NK-92 (cell line): ENCODE measurements around the gene RHOF.
"Not testable (repeated sequence)": the region's sequence is repeated elsewhere in the genome, so short reads cannot be mapped to it uniquely, and the experiment has no call there.

Experiments
- DNase-seq: peaks from one replicate; lab custom pipeline; 2025; ENCODE audit not compliant: unreplicated experiment; lab: John Stamatoyannopoulos, UW

RHOF gene

DNA sequence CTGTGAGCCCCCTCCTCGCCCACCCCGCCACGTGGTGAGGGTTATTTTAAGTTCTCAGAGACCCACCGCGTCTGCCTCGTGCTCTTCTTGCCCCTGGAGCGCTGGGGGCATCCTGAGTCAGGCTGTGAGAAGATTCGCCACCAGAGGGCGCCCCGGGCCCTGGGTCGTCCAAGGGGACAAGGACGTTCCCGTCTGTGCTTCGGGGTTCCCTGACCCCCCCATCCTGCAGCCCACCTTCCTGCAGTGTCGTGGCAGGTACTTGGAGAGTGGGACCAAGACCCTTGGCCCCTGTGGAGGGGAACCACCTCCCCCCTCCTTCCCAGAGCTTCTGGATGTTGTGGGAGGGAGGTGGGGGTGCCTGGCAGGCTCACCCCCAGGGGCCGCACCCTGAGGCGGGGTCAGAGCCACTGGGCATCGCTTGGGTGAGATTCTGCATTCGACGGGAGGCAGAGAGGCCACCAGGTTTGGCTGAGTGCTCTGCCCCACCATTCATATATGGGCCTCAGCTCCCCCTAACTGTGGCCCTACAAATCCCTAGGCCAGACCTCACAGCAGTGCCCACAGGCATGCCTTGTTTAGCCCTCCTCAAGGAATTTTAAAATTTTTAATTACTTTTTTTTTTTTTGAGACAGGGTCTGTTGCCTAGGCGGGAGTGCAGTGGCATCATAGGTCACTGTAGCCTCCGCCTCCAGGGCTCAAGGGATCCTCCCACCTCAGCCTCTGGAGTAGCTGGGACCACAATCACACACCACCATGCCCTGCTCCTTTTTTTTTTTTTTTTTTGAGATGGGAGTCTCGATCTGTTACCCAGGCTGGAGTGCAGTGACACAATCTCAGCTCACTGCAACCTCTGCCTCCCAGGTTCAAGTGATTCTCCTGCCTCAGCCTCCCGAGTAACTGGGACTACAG is 17.0 kb downstream of the RHOF start:
- no peak for DNase-seq

DNA sequence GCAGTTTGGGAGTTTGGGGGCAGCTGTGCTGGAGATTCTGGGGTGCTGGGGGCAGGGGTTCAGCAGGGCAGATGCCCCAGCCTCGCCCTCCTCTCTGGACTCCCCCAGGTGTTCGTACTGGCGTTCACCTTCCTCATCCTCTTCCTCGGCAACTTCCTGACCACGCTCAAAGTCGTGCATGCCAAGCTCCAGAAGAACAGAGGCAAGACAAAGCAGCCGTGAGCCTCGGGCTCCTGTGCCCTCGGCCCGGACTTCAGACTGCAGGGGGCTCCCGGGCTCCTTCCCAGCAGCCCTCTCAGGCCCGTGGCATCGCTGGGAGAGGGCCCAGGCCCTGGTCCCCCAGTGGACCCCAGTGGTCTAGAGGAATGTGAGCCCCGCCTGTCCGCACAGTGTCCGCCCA is 18.0 kb downstream of the RHOF start:
- DNase-seq = no peak

DNA sequence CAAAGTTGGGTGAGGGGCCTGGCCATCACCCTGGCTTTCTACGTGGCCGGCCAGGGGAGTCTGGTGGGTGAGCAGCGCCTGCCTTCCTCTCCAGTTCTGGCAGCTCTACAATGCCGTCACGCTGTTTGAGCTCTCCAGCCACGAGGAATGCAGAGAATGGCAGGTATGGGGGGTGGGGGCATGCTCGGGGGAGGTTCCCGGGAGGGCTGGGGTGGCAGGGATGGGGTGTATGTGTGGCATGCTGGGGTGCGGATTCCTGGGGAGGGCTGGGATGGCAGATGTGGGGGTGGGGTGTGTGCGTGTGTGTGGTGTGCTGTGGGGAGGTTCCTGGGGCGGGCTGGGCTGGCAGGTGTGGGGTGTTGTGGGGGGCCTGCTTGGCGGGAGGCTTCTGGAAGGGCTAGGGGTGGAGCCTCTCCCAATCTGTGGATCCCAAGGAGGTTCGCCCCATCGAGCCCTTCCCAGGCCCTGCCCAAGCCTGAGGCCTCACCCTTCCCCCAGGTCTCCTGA is 18.5 kb downstream of the RHOF start:
- no peak for DNase-seq

DNA sequence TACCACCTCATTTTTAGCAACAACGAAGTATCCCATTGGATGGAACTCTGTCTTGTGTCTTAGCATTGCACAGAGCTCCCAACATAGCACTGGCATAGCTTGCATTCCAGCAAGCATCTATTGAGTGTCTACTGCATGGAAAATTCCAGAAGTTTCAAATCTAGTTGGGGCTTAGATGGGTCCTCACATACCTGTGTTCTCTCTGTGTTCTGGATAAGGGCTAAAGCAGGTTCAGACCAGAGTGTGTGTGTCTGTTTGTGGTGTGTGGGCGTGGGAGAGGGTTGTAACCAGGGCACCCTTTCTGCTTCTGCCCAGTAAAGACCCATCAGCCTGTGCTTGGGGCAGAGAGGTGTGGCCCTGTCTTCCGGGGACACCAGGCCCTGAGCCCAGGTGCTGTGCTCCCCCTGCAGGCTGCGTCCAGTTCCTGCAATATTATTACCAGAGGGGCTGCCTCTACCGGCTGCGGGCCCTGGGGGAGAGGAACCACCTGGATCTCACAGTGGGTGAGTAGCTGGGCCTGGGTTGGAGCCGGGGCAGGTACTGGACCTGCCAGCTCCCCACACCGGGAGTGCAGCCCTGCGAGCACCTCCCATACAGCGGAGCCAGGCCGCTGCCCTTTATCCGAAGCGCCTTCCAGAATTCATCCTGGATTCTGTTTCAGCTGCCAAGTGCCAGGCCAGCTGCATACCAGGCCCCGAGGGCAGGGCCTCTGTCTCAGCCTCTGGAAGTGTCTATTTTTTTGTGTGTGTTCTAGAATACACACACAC is 20.3 kb downstream of the RHOF start:
- DNase-seq = no peak

- DNase-seq = no peak
Measured at GRCh38 chr12:121770813-121771625, 22.5 kb downstream of the RHOF start.

DNA sequence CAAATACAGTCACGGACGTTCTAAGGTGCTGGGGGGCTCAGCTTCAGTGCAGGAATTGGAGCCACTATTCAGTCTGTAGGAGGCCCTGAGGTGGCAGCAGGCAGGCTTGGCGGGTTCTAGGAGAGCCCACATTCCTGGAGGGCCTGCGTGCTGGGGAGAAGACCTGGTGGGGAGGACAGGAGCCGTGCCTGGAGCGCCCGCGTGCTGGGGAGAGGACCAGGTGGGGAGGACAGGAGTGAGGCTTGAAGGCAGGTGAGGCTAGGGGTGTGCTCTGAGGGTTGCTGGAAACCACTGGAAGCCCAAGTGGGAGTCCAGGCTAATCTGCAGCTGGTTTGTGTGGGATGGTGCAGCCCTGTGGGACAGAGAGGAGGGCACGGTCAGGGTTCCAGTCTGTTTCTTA is 23.1 kb downstream of the RHOF start:
- DNase-seq = no peak

- no peak for DNase-seq
Measured at GRCh38 chr12:121769831-121770301, 23.6 kb downstream of the RHOF start.

DNA sequence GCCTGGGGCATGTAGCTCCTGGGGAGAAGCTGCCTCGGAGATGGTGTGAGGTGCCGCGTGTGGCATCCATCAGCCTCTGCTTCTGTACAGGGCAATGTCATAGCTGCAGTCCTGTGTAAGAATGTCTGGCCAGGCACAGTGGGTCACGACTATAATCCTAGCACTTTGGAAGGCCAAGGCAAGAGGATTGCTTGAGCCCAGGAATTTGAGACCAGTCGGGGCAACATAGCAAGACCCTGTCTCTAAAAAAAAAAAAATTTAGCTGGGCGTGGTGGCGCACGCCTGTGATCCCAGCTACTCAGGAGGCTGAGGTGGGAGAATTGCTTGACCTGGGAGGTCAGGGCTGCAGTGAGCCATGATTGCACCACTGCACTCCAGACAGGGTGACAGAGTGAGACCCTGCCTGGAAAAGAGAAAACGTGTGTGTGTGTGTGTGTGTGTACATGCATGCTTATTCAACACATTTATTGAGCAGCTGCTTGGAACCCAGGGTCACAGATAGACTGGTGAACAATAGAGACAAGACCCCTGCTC is 24.1 kb downstream of the RHOF start:
- no peak for DNase-seq

DNA sequence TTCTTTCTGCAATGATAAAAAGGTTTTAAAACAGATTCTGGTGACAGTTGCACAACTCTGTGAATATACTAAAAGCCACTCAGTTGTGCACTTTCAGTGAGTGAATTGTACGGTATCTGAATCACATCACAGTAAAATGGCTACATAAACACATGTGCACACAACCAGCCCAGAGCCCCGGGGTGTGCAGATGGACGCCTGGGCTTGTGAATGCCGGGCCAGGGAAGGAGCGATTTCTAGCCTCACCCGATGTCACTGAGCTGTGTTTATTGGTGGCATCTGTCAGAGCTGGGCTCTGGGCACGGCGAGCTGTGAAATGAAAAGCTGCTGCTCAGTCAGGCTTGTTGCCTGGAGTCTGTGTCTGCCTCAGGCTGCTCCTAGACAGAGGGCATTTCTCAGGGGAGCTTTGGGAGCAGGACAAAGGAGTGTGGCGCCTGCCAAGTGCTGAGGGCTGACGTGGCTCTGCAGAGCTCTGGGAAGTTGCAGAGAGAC is 25.9 kb downstream of the RHOF start:
- DNase-seq = no peak

GRCh38 chr12:121766290-121767039 is 27.0 kb downstream of the RHOF start:
- no peak for DNase-seq

DNA sequence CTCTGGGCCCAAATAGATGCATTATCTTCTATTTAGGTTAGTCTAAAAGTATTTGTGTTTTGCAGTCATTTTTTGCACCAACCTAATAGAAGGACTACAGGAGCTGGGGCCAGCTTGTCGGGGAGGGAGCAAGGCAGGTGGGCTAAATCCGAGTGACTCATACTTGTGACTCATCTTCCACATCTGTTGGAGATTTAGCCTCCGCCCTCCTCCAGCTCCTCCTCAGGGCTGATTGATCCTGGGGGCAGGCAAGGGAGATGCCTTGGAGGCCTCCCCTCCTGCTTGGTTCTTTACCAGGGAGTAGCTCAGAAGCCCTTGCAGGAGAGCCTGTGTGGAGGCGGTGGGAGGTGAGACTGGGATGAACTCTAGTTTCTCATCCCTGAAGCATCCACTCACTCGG is 27.9 kb downstream of the RHOF start:
- no peak for DNase-seq

DNA sequence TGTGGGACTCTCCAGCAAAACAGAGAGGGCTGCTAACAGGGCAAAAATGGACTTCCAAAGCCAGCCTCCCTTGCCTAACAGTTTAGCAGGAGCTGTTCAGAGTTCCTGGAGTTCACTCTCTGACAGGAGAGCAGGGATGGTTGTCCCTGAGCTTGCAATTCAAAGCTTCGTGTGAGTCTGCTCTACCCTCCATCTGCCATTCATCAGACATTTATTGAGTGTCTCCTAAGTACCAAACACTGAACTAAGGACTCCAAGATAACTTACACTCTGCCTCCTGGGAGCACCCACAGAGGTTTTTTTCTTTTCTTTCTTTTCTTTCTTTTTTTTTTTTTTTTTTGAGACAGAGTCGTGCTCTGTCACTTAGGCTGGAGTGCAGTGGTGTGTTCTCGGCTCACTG is 28.7 kb downstream of the RHOF start:
- no peak for DNase-seq

GRCh38 chr12:121762269-121762668 is 31.2 kb downstream of the RHOF start:
- no peak for DNase-seq

GRCh38 chr12:121758536-121758935 is 35.0 kb downstream of the RHOF start:
- DNase-seq = not testable (repeated sequence)

DNA sequence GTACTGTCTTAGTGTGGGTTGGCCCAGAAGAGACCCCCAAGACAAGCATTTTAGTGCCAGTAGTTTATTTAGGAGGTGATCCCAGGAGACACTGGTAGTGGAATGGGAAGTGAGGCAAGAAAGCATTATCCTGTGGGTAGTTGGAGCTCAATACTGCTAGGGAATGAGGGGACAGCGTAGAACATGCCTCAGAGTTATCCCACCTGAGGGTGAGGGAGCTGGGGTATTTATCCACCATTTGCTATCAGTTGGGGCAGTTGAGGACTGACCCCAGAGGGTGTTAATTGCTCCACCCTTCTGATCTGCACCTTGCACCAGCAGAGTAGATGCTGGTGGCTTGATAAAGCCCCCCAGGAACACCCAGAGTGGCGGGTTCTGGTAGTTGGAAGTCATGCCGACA is 37.9 kb downstream of the RHOF start:
- no peak for DNase-seq

- DNase-seq = no peak
Measured at GRCh38 chr12:121754836-121755235, 38.7 kb downstream of the RHOF start.

DNA sequence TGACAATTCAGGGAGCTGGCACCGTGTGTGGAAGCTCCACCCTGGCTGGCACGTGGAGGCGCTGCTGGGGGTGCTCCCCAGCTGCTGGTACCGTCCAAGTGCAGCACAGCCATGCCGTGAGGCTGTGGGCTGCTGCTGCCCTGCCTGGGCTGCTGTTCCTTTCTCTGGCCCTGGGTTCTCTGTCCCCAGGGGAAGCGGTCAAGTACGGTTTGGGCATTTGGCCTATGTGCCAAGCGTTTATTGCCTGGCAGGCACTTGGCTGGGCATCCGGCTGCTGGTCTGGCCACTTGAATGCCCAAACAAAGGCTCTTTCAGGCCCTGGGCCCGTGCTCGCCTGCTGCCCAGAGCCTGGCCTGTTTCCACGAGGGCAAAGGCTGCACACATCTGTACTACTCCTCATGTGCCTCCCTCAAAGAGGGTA is 39.6 kb downstream of the RHOF start:
- no peak for DNase-seq

DNA sequence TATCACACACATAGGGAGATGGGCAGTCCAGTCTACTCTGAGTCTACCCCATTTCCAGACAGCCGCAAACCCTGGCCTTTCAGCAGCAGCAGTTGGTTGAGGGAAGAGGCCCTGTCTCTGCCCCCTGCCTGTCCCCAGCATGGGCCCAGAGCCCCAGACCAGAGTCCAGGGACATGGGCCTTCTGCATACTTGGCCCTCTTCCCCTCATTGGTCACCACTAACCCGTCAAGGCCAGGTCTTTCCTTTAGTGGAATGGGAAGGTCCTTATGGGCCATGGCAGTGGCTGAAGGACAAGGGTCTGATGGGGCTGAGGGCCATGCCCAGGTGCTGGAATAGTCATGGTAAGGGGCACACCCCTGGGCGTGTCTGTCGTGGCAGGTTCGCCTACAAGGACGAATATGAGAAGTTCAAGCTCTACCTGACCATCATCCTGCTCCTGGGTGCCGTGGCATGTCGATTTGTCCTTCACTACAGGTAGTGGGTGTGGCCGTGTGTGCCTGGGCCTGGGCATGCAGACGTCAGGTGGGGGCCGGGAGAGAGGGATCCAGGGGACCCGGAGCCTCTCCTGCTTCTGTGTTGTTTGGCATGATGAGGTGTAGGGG is 41.6 kb downstream of the RHOF start:
- no peak for DNase-seq

- DNase-seq = no peak
Measured at GRCh38 chr12:121751034-121751433, 42.5 kb downstream of the RHOF start.
